SU-DHL-6 (cell line): ENCODE results near the gene SOX5.

ENCODE experiments used
- H2AFZ ChIP-seq: fragments of 200-600 bp; sonication (generic); 2 replicates; pipeline ENCODE4 v1.6.1; 2014; ENCODE audit warnings: low read depth, mild to moderate bottlenecking, moderate library complexity, mixed read lengths, antibody characterized with exemption, low read length; ENCODE audit not compliant: severe bottlenecking
- H3F3A ChIP-seq: fragments of 200-600 bp; shearing (Covaris generic); 2 replicates; pipeline ENCODE4 v1.6.0; 2016; ENCODE audit warnings: antibody characterized with exemption, mild to moderate bottlenecking; ENCODE audit not compliant: insufficient read depth
- H3K27ac ChIP-seq: fragments of 200-600 bp; sonication (generic); 2 replicates; pipeline ENCODE4 v1.5.1; 2016; ENCODE audit warnings: low read depth, mild to moderate bottlenecking, low read length, moderate library complexity, mixed read lengths
- H3K27me3 ChIP-seq: fragments of 200-600 bp; sonication (generic), shearing (Covaris generic); 2 replicates; pipeline ENCODE4 v1.6.0; 2014; ENCODE audit warnings: mild to moderate bottlenecking, low read length
- H3K36me3 ChIP-seq: fragments of 200-600 bp; sonication (generic); 2 replicates; pipeline ENCODE4 v1.6.1; 2014; ENCODE audit warnings: mild to moderate bottlenecking, low read length, mixed read lengths
- H3K4me2 ChIP-seq: fragments of 300-600, 200-600 bp; shearing (Covaris generic), sonication (generic); 2 replicates; pipeline ENCODE4 v1.6.0; 2014; ENCODE audit warnings: low read length, low read depth, mild to moderate bottlenecking; ENCODE audit not compliant: poor library complexity, severe bottlenecking
- H3K4me3 ChIP-seq: fragments of 200-600 bp; sonication (generic); 2 replicates; pipeline ENCODE4 v1.5.1; 2014; ENCODE audit warnings: antibody characterized with exemption, low read length, mild to moderate bottlenecking, mixed read lengths; ENCODE audit not compliant: insufficient read depth, poor library complexity, severe bottlenecking
- H3K79me2 ChIP-seq: fragments of 200-600 bp; sonication (generic); 2 replicates; pipeline ENCODE4 v1.6.1; 2014; ENCODE audit warnings: mild to moderate bottlenecking, low read length, moderate library complexity; ENCODE audit not compliant: insufficient read depth
- H3K9ac ChIP-seq: fragments of 200-600 bp; sonication (generic); 2 replicates; pipeline ENCODE4 v1.7.0; 2014; ENCODE audit warnings: mild to moderate bottlenecking, low read length
- H3K9me2 ChIP-seq: fragments of 200-600 bp; sonication (generic); replicated peaks from 2 replicates; pipeline ENCODE4 v1.6.1; 2014; ENCODE audit warnings: low read length; ENCODE audit not compliant: insufficient read depth
- H3K9me3 ChIP-seq: fragments of 200-600 bp; sonication (generic); 2 replicates; pipeline ENCODE4 v1.6.1; 2014; ENCODE audit warnings: low read length, mixed read lengths; ENCODE audit not compliant: insufficient read depth
- H4K20me1 ChIP-seq: fragments of 200-600 bp; sonication (generic); 2 replicates; pipeline ENCODE4 v1.6.1; 2014; ENCODE audit warnings: low read depth, mild to moderate bottlenecking, antibody characterized with exemption, low read length, moderate library complexity, mixed read lengths
- CTCF ChIP-seq: fragments of 200-600 bp; sonication (generic); IDR thresholded peaks from one replicate; pipeline ENCODE4 v1.5.1; 2017; ENCODE audit warnings: antibody characterized with exemption, mild to moderate bottlenecking, low read length, moderate library complexity; ENCODE audit not compliant: insufficient read depth, poor library complexity, severe bottlenecking
- EZH2phosphoT487 ChIP-seq: fragments of 200-600 bp; sonication (generic), shearing (Covaris generic); conservative IDR thresholded peaks from 2 replicates; pipeline ENCODE4 v1.6.1; 2018; ENCODE audit warnings: mild to moderate bottlenecking, antibody characterized with exemption, low read length, moderate library complexity, mixed read lengths

The SOX5 gene

GRCh38 chr12:23548742-23549141 lies 400.7 kb downstream of the SOX5 start:
- no peaks in the 10 kb centered on the region for H3K9me3 ChIP-seq
- H3F3A ChIP-seq: no peaks in the 10 kb centered on the region
- no peak overlapping the region for H3K4me2 ChIP-seq
- H3K9me2 ChIP-seq: no peaks in the 10 kb centered on the region
- H3K27ac ChIP-seq: no peak overlapping the region
- no peaks in the 10 kb centered on the region for H3K79me2 ChIP-seq
- H4K20me1 ChIP-seq: no peaks in the 10 kb centered on the region
- no peak overlapping the region for H3K4me3 ChIP-seq
- no peaks in the 10 kb centered on the region for H3K27me3 ChIP-seq
- H3K9ac ChIP-seq: no peak overlapping the region
- no peaks in the 10 kb centered on the region for H3K36me3 ChIP-seq
- no peak overlapping the region for H2AFZ ChIP-seq
- TF ChIP-seq EZH2phosphoT487: no peak
- TF ChIP-seq CTCF: no peak

GRCh38 chr12:23546756-23547155 lies 402.7 kb downstream of the SOX5 start:
- H4K20me1 ChIP-seq: no peaks in the 10 kb centered on the region
- no peak overlapping the region for H3K4me3 ChIP-seq
- H3K9me2 ChIP-seq: no peaks in the 10 kb centered on the region
- no peak overlapping the region for H3K4me2 ChIP-seq
- no peaks in the 10 kb centered on the region for H3K79me2 ChIP-seq
- no peak overlapping the region for H3K9ac ChIP-seq
- H3K27me3 ChIP-seq: no peaks in the 10 kb centered on the region
- TF ChIP-seq EZH2phosphoT487 (no peak), CTCF (no peak)
- no peaks in the 10 kb centered on the region for H3K9me3 ChIP-seq
- no peak overlapping the region for H2AFZ ChIP-seq
- no peaks in the 10 kb centered on the region for H3K36me3 ChIP-seq
- H3F3A ChIP-seq: no peaks in the 10 kb centered on the region
- no peak overlapping the region for H3K27ac ChIP-seq

- Histone ChIP-seq H2AFZ (no peak overlapping the region), H3K4me3 (no peak overlapping the region), H3K9ac (no peak overlapping the region), H4K20me1 (no peaks in the 10 kb centered on the region), H3K27me3 (no peaks in the 10 kb centered on the region), H3K27ac (no peak overlapping the region), H3F3A (no peaks in the 10 kb centered on the region), H3K9me3 (no peaks in the 10 kb centered on the region), H3K9me2 (no peaks in the 10 kb centered on the region), H3K4me2 (no peak overlapping the region), H3K79me2 (no peaks in the 10 kb centered on the region), H3K36me3 (no peaks in the 10 kb centered on the region)
- TF ChIP-seq CTCF: no peak
- TF ChIP-seq EZH2phosphoT487: no peak
These were observed 405.7 kb downstream of the SOX5 start for GRCh38 chr12:23543767-23544166.

GRCh38 chr12:23542187-23542586 lies 407.3 kb downstream of the SOX5 start:
- H4K20me1 ChIP-seq: no peaks in the 10 kb centered on the region
- no peak for TF ChIP-seq EZH2phosphoT487
- TF ChIP-seq CTCF: no peak
- H3K9me3 ChIP-seq: no peaks in the 10 kb centered on the region
- H3K9ac ChIP-seq: no peak overlapping the region
- H3K9me2 ChIP-seq: no peaks in the 10 kb centered on the region
- no peaks in the 10 kb centered on the region for H3K27me3 ChIP-seq
- no peaks in the 10 kb centered on the region for H3K79me2 ChIP-seq
- H3K4me3 ChIP-seq: no peak overlapping the region
- H3F3A ChIP-seq: no peaks in the 10 kb centered on the region
- no peak overlapping the region for H2AFZ ChIP-seq
- H3K27ac ChIP-seq: no peak overlapping the region
- H3K4me2 ChIP-seq: no peak overlapping the region
- no peaks in the 10 kb centered on the region for H3K36me3 ChIP-seq
